Measurements from ENCODE around the gene TOX3. TPM values are rescaled to one million over a fixed set of nuclear protein-coding genes. Genes with fewer than 3 reads are reported as not detected.

The TOX3 gene
- total RNA-seq, 2 donors from 2014 or later, result not detected

- TF ChIP-seq CTCF (IDR thresholded peaks at IDR 0.05), result no peak
- no peaks in the 10 kb centered on the region for H3K4me1 ChIP-seq
- no peak overlapping the region for H3K4me3 ChIP-seq
- no peaks in the 10 kb centered on the region for H3K9me3 ChIP-seq
- no peak for DNase-seq (ENCODE audit: low spot score)
- no peaks in the 10 kb centered on the region for H3K27me3 ChIP-seq
- H3K27ac ChIP-seq, result no peak overlapping the region
- no peaks in the 10 kb centered on the region for H3K36me3 ChIP-seq
Observed at GRCh38 chr16:52487849-52488457, 59.0 kb downstream of the TOX3 start.

GRCh38 chr16:52480237-52480636 lies 66.7 kb downstream of the TOX3 start:
- TF ChIP-seq CTCF (IDR thresholded peaks at IDR 0.05), result no peak
- DNase-seq (ENCODE audit: low spot score), result no peak

GRCh38 chr16:52476111-52476510 lies 70.8 kb downstream of the TOX3 start:
- no peak for TF ChIP-seq CTCF (IDR thresholded peaks at IDR 0.05)
- no peaks in the 10 kb centered on the region for H3K4me1 ChIP-seq
- no peak for DNase-seq (ENCODE audit: low spot score)
- no peak overlapping the region for H3K27ac ChIP-seq
- no peak overlapping the region for H3K4me3 ChIP-seq
- no peaks in the 10 kb centered on the region for H3K9me3 ChIP-seq
- no peaks in the 10 kb centered on the region for H3K27me3 ChIP-seq
- H3K36me3 ChIP-seq, result no peaks in the 10 kb centered on the region

More at GRCh38 chr16:52480237-52480636, 66.7 kb downstream of the TOX3 start:
- Histone ChIP-seq H3K36me3 (no peaks in the 10 kb centered on the region), H3K4me1 (no peaks in the 10 kb centered on the region), H3K27ac (no peak overlapping the region), H3K9me3 (no peaks in the 10 kb centered on the region), H3K4me3 (no peak overlapping the region), H3K27me3 (no peaks in the 10 kb centered on the region)

- no peak for TF ChIP-seq CTCF (IDR thresholded peaks at IDR 0.05)
Observed at GRCh38 chr16:52474679-52475078, 72.3 kb downstream of the TOX3 start.

GRCh38 chr16:52473096-52473495 lies 73.8 kb downstream of the TOX3 start:
- no peak for DNase-seq (ENCODE audit: low spot score)
- Histone ChIP-seq H3K4me3 (no peak overlapping the region), H3K36me3 (no peaks in the 10 kb centered on the region), H3K9me3 (peaks cover 0 to 3% of the 10 kb centered on the region in 2 donors), H3K27me3 (no peaks in the 10 kb centered on the region), H3K27ac (no peak overlapping the region), H3K4me1 (no peaks in the 10 kb centered on the region)
- TF ChIP-seq CTCF (IDR thresholded peaks at IDR 0.05), result no peak

More at GRCh38 chr16:52474679-52475078, 72.3 kb downstream of the TOX3 start:
- H3K9me3 ChIP-seq, result peaks cover 0 to 3% of the 10 kb centered on the region in 2 donors
- H3K27ac ChIP-seq, result no peak overlapping the region
- DNase-seq (ENCODE audit: low spot score), result no peak
- H3K27me3 ChIP-seq, result no peaks in the 10 kb centered on the region
- H3K36me3 ChIP-seq, result no peaks in the 10 kb centered on the region
- no peaks in the 10 kb centered on the region for H3K4me1 ChIP-seq
- H3K4me3 ChIP-seq, result no peak overlapping the region

Data from right atrium auricular region (tissue), 2 donors.